ENCODE data around the gene MTMR12.

Gene MTMR12

GRCh38 chr5:32285510-32286138 is 27.1 kb downstream of the MTMR12 start:
- H3K27ac ChIP-seq (replicated peaks; ENCODE audit: low read length), result no peak overlapping the region
- H3K23ac ChIP-seq (ENCODE audit: low read depth, low read length, poor library complexity), result no peak overlapping the region
- no peak overlapping the region for H2AFZ ChIP-seq (ENCODE audit: low read length)
- no peak overlapping the region for H4K8ac ChIP-seq (ENCODE audit: low read depth, low read length)
- no peak overlapping the region for H2BK15ac ChIP-seq (ENCODE audit: low read length)
- DNase-seq (ENCODE audit: low spot score), result no peak
- no peak overlapping the region for H2AK5ac ChIP-seq (ENCODE audit: low read depth, low read length)
- H3K4me1 ChIP-seq (ENCODE audit: control insufficient read depth in 2 of 2, insufficient read depth in 1 of 2, low read depth in 1 of 2, low read length in 2 of 2), result peaks cover 0 to 8% of the 10 kb centered on the region in 2 donors
- no peak overlapping the region for H2BK12ac ChIP-seq (ENCODE audit: low read length)
- H3K4me2 ChIP-seq (ENCODE audit: insufficient read depth, low read length, poor library complexity, severe bottlenecking), result no peak overlapping the region
- no peak overlapping the region for H3K9ac ChIP-seq (ENCODE audit: low read depth, low read length, poor library complexity)
- no peak overlapping the region for H2BK120ac ChIP-seq (ENCODE audit: low read depth, low read length)
- H3K14ac ChIP-seq (ENCODE audit: low read length), result no peak overlapping the region
- H3K4ac ChIP-seq (ENCODE audit: low read length), result no peak overlapping the region
- no peak overlapping the region for H2BK5ac ChIP-seq (ENCODE audit: low read length)
- H4K91ac ChIP-seq (ENCODE audit: low read depth, low read length, poor library complexity), result no peak overlapping the region
- H3K9me3 ChIP-seq (replicated peaks in 1 of 2; ENCODE audit: control insufficient read depth in 2 of 2, insufficient read depth in 1 of 2, low read depth in 1 of 2, low read length in 2 of 2), result peaks cover 0 to 8% of the 10 kb centered on the region in 2 donors
- no peaks in the 10 kb centered on the region for H3K27me3 ChIP-seq (ENCODE audit: control insufficient read depth in 3 of 3, insufficient read depth in 3 of 3, low read depth in 1 of 3, low read length in 3 of 3)
- WGBS, 2 donors (ENCODE audit: extremely low coverage in 2 of 2, insufficient read length in 2 of 2, insufficient replicate concordance in 1 of 2), result no CpG with 5 or more reads among the region's 5 CpGs
- H3K18ac ChIP-seq (ENCODE audit: low read length), result no peak overlapping the region
- peaks cover 2% of the 10 kb centered on the region for H3K79me1 ChIP-seq (ENCODE audit: low read depth, low read length)
- H3K4me3 ChIP-seq (ENCODE audit: low read length in 2 of 2), result no peak overlapping the region
- peaks cover 0 to 10% of the 10 kb centered on the region in 2 donors for H3K36me3 ChIP-seq (replicated peaks in 1 of 2; ENCODE audit: control insufficient read depth in 2 of 2, insufficient read depth in 2 of 2, low read length in 2 of 2)

- H3K18ac ChIP-seq (ENCODE audit: low read length), result no peak overlapping the region
- H3K4me3 ChIP-seq (ENCODE audit: low read length in 2 of 2), result no peak overlapping the region
- no peak overlapping the region for H2AK5ac ChIP-seq (ENCODE audit: low read depth, low read length)
- H4K91ac ChIP-seq (ENCODE audit: low read depth, low read length, poor library complexity), result no peak overlapping the region
- no peak overlapping the region for H2BK12ac ChIP-seq (ENCODE audit: low read length)
- H4K8ac ChIP-seq (ENCODE audit: low read depth, low read length), result no peak overlapping the region
- H3K9ac ChIP-seq (ENCODE audit: low read depth, low read length, poor library complexity), result no peak overlapping the region
- no peak overlapping the region for H3K27ac ChIP-seq (replicated peaks; ENCODE audit: low read length)
- H2BK15ac ChIP-seq (ENCODE audit: low read length), result no peak overlapping the region
- peaks cover 0 to 8% of the 10 kb centered on the region in 2 donors for H3K4me1 ChIP-seq (ENCODE audit: control insufficient read depth in 2 of 2, insufficient read depth in 1 of 2, low read depth in 1 of 2, low read length in 2 of 2)
- no peaks in the 10 kb centered on the region for H3K27me3 ChIP-seq (ENCODE audit: control insufficient read depth in 3 of 3, insufficient read depth in 3 of 3, low read depth in 1 of 3, low read length in 3 of 3)
- no CpG with 5 or more reads among the region's 9 CpGs for WGBS, 2 donors (ENCODE audit: extremely low coverage in 2 of 2, insufficient read length in 2 of 2, insufficient replicate concordance in 1 of 2)
- DNase-seq (ENCODE audit: low spot score), result no peak
- no peak overlapping the region for H2BK5ac ChIP-seq (ENCODE audit: low read length)
- no peak overlapping the region for H2AFZ ChIP-seq (ENCODE audit: low read length)
- H3K14ac ChIP-seq (ENCODE audit: low read length), result no peak overlapping the region
- H3K79me1 ChIP-seq (ENCODE audit: low read depth, low read length), result no peaks in the 10 kb centered on the region
- H2BK120ac ChIP-seq (ENCODE audit: low read depth, low read length), result no peak overlapping the region
- no peak overlapping the region for H3K4ac ChIP-seq (ENCODE audit: low read length)
- H3K36me3 ChIP-seq (replicated peaks in 1 of 2; ENCODE audit: control insufficient read depth in 2 of 2, insufficient read depth in 2 of 2, low read length in 2 of 2), result peaks cover 0 to 24% of the 10 kb centered on the region in 2 donors
- H3K4me2 ChIP-seq (ENCODE audit: insufficient read depth, low read length, poor library complexity, severe bottlenecking), result no peak overlapping the region
- peaks cover 0 to 1% of the 10 kb centered on the region in 2 donors for H3K9me3 ChIP-seq (replicated peaks in 1 of 2; ENCODE audit: control insufficient read depth in 2 of 2, insufficient read depth in 1 of 2, low read depth in 1 of 2, low read length in 2 of 2)
- no peak overlapping the region for H3K23ac ChIP-seq (ENCODE audit: low read depth, low read length, poor library complexity)
Measured at GRCh38 chr5:32283539-32284377, 29.0 kb downstream of the MTMR12 start.

GRCh38 chr5:32283061-32283460 is 29.7 kb downstream of the MTMR12 start:
- Histone ChIP-seq H3K27me3 (ENCODE audit: control insufficient read depth in 3 of 3, insufficient read depth in 3 of 3, low read depth in 1 of 3, low read length in 3 of 3) (no peaks in the 10 kb centered on the region), H3K9ac (ENCODE audit: low read depth, low read length, poor library complexity) (no peak overlapping the region), H3K36me3 (replicated peaks in 1 of 2; ENCODE audit: control insufficient read depth in 2 of 2, insufficient read depth in 2 of 2, low read length in 2 of 2) (peaks cover 0 to 24% of the 10 kb centered on the region in 2 donors), H3K18ac (ENCODE audit: low read length) (no peak overlapping the region), H2BK12ac (ENCODE audit: low read length) (no peak overlapping the region), H3K4me1 (ENCODE audit: control insufficient read depth in 2 of 2, insufficient read depth in 1 of 2, low read depth in 1 of 2, low read length in 2 of 2) (peaks cover under 1 to 6% of the 10 kb centered on the region in 2 donors), H3K79me1 (ENCODE audit: low read depth, low read length) (no peaks in the 10 kb centered on the region), H4K8ac (ENCODE audit: low read depth, low read length) (no peak overlapping the region), H2AFZ (ENCODE audit: low read length) (no peak overlapping the region), H3K4me3 (ENCODE audit: low read length in 2 of 2) (no peak overlapping the region), H2BK15ac (ENCODE audit: low read length) (no peak overlapping the region), H3K23ac (ENCODE audit: low read depth, low read length, poor library complexity) (no peak overlapping the region), H3K14ac (ENCODE audit: low read length) (no peak overlapping the region), H4K91ac (ENCODE audit: low read depth, low read length, poor library complexity) (no peak overlapping the region), H2BK120ac (ENCODE audit: low read depth, low read length) (no peak overlapping the region), H2BK5ac (ENCODE audit: low read length) (no peak overlapping the region), H2AK5ac (ENCODE audit: low read depth, low read length) (no peak overlapping the region), H3K27ac (replicated peaks; ENCODE audit: low read length) (no peak overlapping the region), H3K4ac (ENCODE audit: low read length) (no peak overlapping the region), H3K9me3 (replicated peaks in 1 of 2; ENCODE audit: control insufficient read depth in 2 of 2, insufficient read depth in 1 of 2, low read depth in 1 of 2, low read length in 2 of 2) (no peaks in the 10 kb centered on the region), H3K4me2 (ENCODE audit: insufficient read depth, low read length, poor library complexity, severe bottlenecking) (no peak overlapping the region)
- WGBS, 2 donors (ENCODE audit: extremely low coverage in 2 of 2, insufficient read length in 2 of 2, insufficient replicate concordance in 1 of 2), result no CpG with 5 or more reads among the region's 1 CpG
- DNase-seq (ENCODE audit: low spot score), result no peak

GRCh38 chr5:32282633-32283032 is 30.1 kb downstream of the MTMR12 start:
- Histone ChIP-seq H3K27ac (replicated peaks; ENCODE audit: low read length) (no peak overlapping the region), H4K8ac (ENCODE audit: low read depth, low read length) (no peak overlapping the region), H3K4me1 (ENCODE audit: control insufficient read depth in 2 of 2, insufficient read depth in 1 of 2, low read depth in 1 of 2, low read length in 2 of 2) (peaks cover 3% of the 10 kb centered on the region in 2 donors), H3K4ac (ENCODE audit: low read length) (no peak overlapping the region), H3K36me3 (replicated peaks in 1 of 2; ENCODE audit: control insufficient read depth in 2 of 2, insufficient read depth in 2 of 2, low read length in 2 of 2) (peaks cover 0 to 24% of the 10 kb centered on the region in 2 donors), H3K9me3 (replicated peaks in 1 of 2; ENCODE audit: control insufficient read depth in 2 of 2, insufficient read depth in 1 of 2, low read depth in 1 of 2, low read length in 2 of 2) (no peaks in the 10 kb centered on the region), H3K23ac (ENCODE audit: low read depth, low read length, poor library complexity) (no peak overlapping the region), H3K79me1 (ENCODE audit: low read depth, low read length) (no peaks in the 10 kb centered on the region), H2BK12ac (ENCODE audit: low read length) (no peak overlapping the region), H3K4me2 (ENCODE audit: insufficient read depth, low read length, poor library complexity, severe bottlenecking) (no peak overlapping the region), H3K27me3 (ENCODE audit: control insufficient read depth in 3 of 3, insufficient read depth in 3 of 3, low read depth in 1 of 3, low read length in 3 of 3) (no peaks in the 10 kb centered on the region), H2BK15ac (ENCODE audit: low read length) (no peak overlapping the region), H3K18ac (ENCODE audit: low read length) (no peak overlapping the region), H3K9ac (ENCODE audit: low read depth, low read length, poor library complexity) (no peak overlapping the region), H2AK5ac (ENCODE audit: low read depth, low read length) (no peak overlapping the region), H3K14ac (ENCODE audit: low read length) (no peak overlapping the region), H2BK5ac (ENCODE audit: low read length) (no peak overlapping the region), H2AFZ (ENCODE audit: low read length) (no peak overlapping the region), H4K91ac (ENCODE audit: low read depth, low read length, poor library complexity) (no peak overlapping the region), H3K4me3 (ENCODE audit: low read length in 2 of 2) (no peak overlapping the region), H2BK120ac (ENCODE audit: low read depth, low read length) (no peak overlapping the region)
- WGBS, 2 donors (ENCODE audit: extremely low coverage in 2 of 2, insufficient read length in 2 of 2, insufficient replicate concordance in 1 of 2), result no CpG with 5 or more reads among the region's 6 CpGs
- DNase-seq (ENCODE audit: low spot score), result no peak

All from neuronal stem cell (in vitro differentiated cells).